Bone marrow (tissue), 2 donors: ENCODE measurements around the gene ZNF554.

Source experiments
- DNase-seq, 2 donors: peaks; one replicate each; lab custom pipeline; 2025; lab: John Stamatoyannopoulos, UW

ZNF554 gene

DNA sequence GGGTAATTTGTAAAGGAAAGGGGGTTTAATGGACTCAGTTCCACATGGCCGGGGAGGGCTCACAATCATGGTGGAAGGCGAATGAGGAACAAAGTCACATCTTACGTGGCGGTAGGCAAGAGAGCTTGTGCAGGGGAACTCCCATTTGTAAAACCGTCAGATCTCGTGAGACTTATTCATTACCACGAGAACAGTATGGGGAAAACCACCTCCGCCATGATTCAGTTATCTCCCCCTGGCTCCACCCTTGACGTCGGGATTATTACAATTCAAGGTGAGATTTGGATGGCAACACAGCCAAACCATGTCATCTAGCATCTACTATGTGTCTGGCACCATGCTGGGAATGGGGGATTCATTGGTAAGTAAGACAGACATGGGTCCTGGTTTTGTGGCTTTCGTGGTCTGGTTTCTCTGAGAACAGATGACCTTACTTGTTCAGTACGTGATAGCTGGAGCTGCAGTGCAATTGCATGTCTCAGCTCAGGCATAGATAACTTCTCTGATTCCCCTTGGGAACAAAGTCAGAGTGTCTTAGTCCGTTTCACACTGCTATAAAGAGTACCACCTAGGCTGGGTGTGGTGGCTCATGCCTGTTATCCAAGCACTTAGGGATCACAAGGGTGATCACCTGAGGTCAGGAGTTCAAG is 8.3 kb downstream of the ZNF554 start:
- DNase-seq, result no peak

DNA sequence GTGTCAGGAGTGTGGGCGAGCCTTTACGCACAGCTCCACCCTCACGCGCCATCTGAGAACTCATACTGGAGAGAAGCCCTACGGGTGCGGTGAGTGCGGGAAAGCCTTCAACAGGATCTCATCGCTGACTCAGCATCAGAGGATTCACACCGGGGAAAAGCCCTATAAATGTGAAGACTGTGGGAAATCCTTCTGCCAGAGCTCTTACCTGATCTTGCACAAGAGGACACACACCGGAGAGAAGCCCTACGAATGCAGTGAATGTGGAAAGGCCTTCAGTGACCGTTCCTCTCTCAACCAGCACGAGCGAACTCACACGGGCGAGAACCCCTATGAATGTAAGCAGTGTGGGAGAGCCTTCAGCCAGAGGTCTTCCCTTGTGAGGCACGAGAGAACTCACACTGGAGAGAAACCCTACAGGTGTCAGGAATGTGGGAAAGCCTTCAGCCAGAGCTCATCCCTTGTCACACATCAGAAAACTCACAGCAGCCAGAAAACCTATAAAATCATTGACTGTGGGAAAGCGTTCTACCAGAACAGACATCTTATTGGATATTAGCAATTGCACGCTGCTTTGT is 14.7 kb downstream of the ZNF554 start:
- no peak for DNase-seq

DNA sequence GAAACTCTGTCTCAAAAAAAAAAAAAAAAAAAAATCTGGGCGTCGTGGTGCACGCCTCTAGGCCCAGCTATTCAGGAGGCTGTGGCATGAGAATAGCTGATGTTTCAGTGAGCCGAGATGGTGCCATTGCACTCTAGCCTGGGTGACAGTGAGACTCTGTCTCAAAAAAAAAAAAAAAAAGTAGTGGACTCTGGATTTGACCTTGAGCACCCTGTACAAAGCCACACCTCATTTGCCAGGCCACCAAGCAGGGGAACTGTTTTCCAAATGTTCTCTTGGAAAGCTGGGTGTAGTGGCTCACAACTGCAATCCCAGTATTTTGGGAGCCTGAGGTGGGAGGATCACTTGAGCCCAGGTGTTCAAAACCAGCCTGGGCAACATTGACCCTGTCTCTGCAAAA is 17.8 kb downstream of the ZNF554 start:
- no peak for DNase-seq

DNA sequence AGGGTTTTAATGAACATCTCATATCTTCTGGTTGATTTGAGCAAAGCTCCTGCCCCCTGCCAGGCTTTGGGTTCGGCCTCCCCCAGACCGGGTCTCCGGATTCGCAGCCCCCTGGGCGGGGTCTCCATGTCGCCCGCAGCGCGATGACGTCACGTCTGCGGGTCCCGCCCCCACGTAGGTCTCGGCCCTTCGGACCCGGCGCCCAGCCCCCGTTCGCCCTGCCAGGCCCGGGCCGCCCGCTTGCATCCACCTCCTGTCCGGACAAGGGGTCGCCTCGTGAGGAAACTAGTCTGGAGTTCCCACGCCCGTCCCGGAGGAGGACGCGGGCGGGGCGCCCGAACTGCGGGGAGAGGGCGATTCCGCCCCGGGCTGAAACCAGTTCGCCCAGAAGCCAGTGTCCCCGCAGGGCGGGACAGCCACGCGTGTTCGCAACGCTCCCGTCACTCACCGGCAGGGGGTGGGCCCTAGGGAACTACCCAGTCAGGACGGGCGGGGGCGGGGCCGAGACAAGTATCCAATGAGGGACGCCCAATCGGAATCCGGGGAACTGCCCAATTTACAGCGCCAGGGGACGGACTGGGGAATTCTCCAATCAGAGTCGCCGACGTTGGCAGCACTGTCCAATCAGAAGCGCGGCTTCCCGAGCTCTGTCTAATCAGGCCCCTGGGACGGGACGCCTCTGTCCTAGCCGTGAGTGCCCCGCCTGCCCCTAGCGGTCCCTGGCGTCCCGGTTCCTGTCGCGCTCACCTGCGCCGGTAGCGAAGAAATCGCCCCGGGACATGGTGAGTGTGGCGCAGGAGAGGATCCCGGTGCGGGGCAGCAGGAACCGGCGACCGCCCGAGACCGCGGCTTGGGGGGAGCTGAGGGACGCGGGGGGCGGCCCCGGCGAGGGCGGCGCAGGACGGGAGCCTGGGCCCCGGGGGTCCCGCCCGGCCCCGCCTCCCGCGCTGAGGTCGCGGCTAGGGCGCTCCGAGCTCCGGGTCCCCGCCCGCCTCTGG is 21.4 kb downstream of the ZNF554 start, which contains the start of gene ZNF555:
ZNF555 (plus strand) TSS at position 682 of the 998 bp plus-strand sequence; CDS start at position 780, 98 bp downstream.
- DNase-seq, result peak; percentile 87 to 91

DNA sequence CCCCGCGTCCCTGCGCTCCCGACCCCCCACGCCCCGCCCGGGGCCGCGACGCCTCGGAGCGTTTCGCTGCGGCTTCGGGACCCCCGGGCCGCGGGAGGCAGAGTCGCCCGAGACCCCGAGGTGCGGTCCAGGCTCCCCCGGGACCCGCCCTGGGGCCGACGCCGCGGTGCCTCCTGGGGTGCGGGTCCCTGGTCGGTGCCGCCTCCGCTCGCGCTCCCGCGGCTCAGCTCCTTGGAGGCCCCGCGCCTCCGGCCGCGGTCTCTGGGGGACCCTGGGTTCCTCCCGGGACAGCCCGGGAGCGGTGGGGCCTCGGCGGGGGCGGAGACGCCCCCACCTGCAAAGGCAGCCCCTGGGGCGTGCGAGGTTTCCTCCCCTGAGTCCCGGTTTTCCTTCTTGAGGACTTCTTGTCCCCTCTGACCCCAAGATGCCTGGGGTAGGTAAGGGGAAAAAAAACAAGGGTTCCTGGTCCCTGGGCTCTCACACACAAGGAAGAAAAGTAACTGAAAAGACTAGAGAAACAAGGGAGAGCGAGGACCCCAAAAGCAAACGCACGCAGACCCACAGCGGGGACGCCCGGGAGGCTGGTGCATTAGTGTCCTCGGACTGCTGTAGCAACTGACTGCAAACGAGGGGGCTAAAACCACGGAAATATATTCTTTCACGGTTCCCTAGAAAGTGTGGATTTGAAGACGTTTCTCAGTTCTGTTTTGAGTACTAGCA is 22.3 kb downstream of the ZNF554 start:
- no peak for DNase-seq

DNA sequence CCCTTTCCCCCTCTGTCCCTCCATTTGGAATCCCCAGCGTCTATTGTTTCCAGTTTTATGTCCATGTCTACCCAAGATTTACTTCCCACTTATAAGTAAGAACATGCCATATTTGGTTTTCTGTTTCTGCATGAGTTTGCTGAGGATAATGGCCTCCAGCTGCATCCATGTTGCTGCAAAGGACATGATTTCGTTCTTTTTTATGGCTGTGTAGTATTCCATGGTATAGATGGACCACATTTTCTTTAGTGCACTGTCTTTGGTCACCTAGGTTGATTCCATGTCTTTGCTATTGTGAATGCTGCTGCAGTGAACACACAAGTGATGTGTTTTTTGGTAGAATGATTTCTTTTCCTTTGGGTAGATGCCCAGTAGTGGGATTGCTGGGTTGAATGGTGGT is 25.4 kb downstream of the ZNF554 start:
- no peak for DNase-seq

DNA sequence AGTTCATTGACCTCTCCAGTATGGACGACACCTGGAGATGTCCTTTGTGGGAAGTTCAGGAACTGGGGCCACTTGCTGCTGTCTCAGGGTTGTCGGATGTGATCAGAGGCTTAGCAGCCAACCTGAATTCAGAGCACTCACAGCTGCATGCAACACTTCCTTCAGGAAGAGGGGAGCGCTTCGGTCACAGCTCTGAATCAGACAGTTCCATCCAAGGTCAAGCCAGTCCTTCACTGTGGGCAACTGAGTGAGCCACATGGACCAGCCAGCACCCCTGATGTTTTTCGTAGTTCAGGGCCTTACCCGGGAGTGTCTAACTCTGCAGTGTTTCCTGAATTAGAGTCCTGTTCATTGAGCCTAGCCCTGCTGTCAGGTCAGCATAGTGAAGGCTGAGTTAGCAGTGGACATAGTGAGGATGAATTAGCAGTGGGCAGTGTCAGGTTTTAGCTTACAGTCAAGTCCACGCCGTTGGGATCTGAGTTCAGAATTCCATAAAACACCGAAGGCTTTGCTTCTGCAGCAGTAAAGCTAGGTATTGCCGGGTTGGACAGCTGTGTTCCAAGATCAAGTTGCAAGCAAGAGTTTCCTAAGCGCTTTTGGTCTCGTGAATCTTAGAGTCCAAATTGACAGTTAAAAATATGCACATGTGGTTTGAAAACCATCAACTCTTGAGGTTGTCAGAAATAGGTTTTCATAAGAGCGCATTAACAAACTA is 26.7 kb downstream of the ZNF554 start:
- no peak for DNase-seq

DNA sequence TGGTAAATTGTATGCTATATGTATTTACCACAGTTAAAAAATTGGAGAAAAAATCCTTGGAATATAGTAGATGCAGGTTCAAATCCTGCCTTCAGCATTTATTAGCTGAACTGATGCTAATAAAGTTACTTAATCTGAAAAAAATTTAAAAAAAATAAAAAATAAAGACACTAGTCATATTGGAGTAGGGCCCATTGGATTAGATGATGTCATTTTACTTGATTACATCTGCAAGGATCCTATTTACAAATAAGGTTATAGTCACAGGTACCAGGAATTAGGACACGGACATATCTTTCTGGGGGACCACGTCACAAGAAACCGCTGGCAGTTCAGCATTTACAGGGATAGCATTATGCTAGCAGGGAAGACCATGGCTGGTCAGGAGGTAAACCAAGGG is 27.8 kb downstream of the ZNF554 start:
- DNase-seq, result no peak

DNA sequence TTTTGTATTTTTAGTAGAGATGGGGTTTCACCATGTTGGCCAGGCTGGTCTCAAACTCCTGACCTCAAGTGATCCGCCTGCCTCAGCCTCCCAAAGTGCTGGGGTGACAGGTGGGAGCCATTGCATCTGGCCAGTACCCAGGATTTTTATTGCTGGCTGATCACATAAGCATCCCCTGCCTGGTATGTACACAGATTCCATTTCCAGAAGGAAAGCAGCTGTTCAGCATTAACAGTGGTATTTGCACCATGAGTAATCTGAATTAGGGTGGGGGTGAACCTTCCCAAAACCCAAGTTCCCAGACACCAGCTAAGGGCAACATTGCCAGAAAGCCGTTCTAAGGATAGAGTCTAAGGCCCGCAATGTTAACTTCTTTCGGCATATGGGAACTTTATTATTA is 28.9 kb downstream of the ZNF554 start:
- DNase-seq, result no peak

DNA sequence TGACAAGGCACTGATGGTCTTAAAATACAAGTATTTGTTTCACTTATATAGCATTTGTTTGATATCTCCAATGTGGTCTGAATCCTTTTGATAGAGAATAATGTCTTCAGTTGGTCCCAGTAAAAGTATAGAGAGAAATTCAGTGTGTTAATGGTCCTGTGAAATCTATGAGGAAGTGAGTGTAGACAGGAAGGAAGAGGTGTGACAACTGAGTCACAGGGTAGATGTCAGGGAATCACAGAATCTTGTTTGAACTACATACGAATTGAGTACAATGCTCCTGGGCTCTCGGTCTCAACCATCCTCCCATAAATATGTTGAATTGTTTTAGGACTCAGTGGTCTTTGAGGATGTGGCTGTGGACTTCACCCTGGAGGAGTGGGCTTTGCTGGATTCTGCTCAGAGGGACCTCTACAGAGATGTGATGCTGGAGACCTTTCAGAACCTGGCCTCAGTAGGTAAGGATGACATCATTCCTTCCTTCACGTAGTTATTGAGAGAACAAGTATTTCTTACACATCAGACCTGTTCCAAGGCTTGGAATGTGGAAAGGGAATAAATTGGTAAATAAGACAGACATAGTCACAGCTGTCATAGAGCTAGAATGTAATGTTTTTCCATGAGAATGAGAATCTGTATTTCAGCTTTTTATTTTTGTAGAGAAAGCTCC is 30.7 kb downstream of the ZNF554 start:
- DNase-seq, result no peak

DNA sequence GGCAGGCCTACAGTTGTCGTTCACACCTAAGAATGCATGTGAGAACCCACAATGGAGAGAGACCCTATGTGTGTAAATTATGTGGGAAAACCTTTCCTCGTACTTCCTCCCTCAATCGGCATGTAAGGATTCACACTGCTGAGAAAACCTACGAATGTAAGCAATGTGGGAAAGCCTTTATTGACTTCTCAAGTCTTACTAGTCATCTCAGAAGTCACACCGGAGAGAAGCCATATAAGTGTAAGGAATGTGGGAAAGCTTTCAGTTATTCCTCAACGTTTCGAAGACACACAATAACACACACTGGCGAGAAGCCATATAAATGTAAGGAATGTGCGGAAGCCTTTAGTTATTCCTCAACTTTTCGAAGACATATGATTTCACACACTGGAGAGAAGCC is 32.9 kb downstream of the ZNF554 start:
- DNase-seq, result no peak

DNA sequence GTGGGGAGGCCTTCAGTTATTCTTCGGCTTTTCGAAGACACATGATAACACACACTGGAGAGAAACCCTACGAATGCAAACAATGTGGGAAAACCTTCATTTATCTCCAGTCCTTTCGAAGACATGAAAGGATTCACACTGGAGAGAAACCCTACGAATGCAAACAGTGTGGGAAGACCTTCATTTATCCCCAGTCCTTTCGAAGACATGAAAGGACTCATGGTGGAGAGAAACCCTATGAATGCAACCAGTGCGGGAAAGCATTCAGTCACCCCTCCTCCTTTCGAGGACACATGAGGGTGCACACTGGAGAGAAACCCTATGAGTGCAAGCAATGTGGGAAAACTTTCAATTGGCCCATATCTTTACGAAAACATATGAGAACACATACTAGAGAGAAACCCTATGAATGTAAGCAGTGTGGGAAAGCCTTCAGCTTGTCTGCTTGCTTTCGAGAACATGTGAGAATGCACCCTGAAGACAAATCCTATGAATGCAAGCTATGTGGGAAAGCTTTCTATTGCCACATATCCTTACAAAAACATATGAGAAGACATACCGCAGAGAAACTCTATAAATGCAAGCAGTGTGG is 33.4 kb downstream of the ZNF554 start:
- DNase-seq, result no peak

DNA sequence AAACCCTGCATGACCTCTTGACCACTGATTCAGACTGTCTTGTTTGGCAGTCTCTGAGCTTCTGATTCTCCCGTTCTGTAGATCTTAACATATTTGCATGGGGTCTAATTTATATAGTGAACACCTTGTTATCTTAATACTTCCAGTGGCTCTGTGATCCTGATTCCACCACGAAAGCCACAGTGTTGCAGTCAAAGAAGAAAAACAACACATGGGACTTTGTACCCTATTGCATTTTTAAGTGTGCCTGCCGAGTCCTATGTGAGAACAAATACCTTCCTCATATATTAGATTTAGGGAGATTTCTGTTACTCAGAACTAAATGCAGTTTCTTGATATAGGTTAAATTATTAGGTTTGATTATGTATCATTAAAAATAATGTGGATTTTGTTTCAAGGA is 35.2 kb downstream of the ZNF554 start:
- DNase-seq, result no peak

DNA sequence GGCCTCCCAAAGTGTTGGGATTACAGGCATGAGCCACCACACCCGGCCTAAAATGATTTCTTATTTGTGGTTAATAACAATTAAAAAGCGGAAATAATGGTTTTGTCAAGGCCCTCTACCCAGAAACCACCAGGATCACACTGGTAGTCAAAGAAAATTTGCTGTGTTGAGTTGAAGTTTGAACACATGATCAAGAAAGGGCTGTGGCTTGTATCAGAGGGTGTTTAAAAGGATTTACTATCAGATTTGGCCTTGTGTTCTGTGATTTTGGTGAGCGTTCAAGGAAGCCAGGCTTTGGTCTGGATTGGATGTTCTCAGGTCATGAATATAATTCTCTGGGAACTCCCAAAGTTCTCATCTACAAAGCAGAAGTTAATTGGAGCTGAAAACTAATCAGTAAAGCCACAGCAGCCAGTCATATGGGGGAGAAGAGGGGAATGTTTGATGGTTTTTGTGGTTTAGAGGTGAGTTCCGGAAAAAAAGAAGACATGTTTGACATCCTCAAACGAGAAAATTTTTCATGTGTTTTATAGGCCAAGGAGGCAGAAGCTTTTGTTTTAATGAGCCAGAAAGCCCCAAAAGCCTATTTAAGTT is 36.9 kb downstream of the ZNF554 start:
- DNase-seq, result no peak

DNA sequence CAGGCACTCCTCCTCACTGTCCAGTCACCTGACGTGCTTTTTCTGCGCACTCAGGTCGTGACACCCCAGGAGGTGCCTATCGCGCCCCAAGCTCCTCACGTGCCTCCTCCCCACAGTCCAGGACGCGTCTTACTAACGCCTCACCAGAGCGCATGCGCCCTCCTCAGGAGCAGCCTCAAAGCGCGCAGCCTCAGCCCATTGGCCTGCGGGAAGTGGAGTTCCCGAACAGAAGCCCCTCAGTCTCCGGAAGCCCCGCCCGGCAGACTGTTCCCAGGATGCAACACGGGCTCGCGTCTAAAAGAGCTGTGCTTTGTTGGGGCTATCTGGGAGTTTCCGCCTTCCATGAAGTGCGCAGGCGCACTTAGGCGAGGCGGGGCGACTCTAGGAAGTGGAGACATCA is 39.2 kb downstream of the ZNF554 start:
- no peak for DNase-seq

DNA sequence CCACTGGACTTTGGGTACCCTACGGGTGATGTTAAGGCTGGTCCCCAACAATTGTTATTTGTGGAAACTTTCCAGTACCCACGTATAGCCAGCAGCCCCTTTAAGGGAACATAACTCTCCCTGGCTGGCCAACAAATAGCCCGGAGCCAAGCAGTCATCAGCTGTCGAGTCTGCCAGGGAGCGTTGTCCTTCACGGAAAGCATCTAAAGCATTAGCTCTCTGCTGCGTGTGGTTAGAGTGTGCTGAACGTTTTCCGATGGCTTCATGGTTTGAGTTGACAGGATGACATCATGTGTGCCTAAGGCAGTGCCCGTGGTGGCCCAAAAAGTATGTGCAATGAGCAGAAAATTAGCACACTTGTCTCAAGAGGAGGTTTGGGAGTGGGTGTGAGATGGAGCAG is 44.1 kb downstream of the ZNF554 start:
- no peak for DNase-seq

DNA sequence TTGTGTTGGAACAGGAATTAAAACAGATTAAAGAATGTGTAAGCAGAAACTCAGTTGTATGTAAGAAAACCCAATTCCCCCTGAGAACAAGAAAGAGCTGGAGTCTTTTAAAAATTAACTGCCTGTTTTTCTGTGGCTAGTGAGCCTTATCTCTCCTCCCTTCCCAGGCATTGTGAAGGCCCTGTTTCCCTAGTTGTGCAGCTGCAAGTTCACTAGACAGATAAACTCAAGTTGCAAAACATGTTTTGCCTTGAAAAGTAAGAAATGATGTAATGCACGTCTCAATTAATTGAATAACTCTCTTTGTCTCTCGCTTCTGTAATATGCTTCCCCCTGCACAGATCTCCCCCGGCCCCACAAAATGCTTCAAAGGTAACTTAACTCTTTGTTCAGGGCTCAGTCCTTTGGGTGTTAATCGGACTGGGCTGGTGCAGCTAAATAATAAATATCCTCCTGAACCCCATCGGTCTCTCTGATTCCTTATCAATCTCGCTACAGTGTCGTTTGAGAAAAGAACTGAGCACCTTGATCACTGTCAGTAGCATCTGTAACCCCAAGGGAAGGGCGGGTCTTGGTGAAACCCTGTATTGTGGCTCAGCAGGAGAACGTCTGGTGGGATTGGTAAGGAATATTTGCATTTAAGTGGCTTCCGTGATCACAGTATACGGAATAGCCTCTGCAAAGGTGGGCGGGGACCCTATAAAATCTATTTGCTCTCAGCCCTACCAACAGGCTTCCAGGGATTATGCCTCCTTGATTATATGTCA is 45.8 kb downstream of the ZNF554 start:
- no peak for DNase-seq

DNA sequence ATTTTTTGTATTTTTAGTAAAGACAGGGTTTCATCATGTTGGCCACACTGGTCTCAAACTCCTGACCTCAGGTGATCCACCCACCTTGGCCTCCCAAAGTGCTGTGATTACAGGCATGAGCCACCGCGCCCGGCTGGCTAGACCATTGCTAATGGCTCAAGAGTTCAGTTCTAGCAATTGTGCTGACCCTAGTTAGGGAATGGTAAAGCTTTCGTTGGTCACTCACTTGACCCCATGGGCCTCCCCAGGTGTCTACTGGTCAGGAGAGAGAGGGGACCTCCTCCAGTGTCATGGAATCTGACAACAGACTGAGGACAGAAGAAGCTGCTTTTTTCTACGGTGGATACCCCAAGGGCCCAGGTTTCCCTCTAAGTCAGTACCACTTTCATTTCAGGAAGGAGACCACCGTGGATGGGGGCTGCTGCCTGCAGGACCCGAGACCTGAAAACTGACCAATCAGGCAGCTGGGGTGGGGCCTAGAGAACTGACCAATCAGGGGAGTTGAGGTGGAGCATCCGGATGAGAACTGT is 46.9 kb downstream of the ZNF554 start:
- DNase-seq, result no peak
